Upper lobe of right lung (tissue), 1 donor: ENCODE data around the gene PER3. TPM values are rescaled to one million over a fixed set of nuclear protein-coding genes. Genes with fewer than 3 reads are reported as not detected.
A peak's percentile ranks its signal among the peaks of the same experiment; 100 is the strongest.

Experiments used
- ATAC-seq: fragments of 200-7000 bp; cut with Tn5 transposase; one replicate; pipeline ENCODE4 v1.9.1; 2020; ENCODE audit warnings: mild to moderate bottlenecking, moderate library complexity
- DNase-seq: peaks from one replicate; pipeline ENCODE4 v3.0.0-alpha.2; 2020
- H3K27ac ChIP-seq: fragments of 200-600 bp; one replicate; pipeline ENCODE4 v1.8.0; 2022
- H3K27me3 ChIP-seq: fragments of 200-600 bp; one replicate; pipeline ENCODE4 v1.8.0; 2022; ENCODE audit warnings: mild to moderate bottlenecking
- H3K36me3 ChIP-seq: fragments of 200-600 bp; one replicate; pipeline ENCODE4 v1.8.0; 2022
- H3K4me1 ChIP-seq: fragments of 200-600 bp; one replicate; pipeline ENCODE4 v1.8.0; 2022
- H3K4me3 ChIP-seq: fragments of 200-600 bp; one replicate; pipeline ENCODE4 v1.8.0; 2022; ENCODE audit warnings: mild to moderate bottlenecking
- H3K9me3 ChIP-seq: fragments of 200-600 bp; one replicate; pipeline ENCODE4 v1.8.0; 2022
- CTCF ChIP-seq: fragments of 200-600 bp; IDR thresholded peaks from one replicate; pipeline ENCODE4 v1.8.0; 2022; ENCODE audit warnings: antibody characterized with exemption
- intact Hi-C: fragments of 100-400 bp; cut with DNase I; formaldehyde crosslinking; loops from one replicate; pipeline ENCODE4 v1.11.0; 2022
- long read RNA-seq: library from polyadenylated mRNA; unstranded; transcript quantifications from one replicate; pipeline ENCODE4 v2.0.0, GENCODE V29; 2021
- total RNA-seq: library from RNA; stranded (reverse); fragmentation: NEBNext Ultra II Directional; extraction: Animal tissue kit (Norgen Biotek cat#: 25700); gene quantifications from one replicate; pipeline ENCODE4 v1.2.1, GENCODE V29; 2021
- donor health status: DM: no; HTN: yes; CAD: no; lungs with severe emphysema.

The PER3 gene
- total RNA-seq = 47.1 TPM
- long read RNA-seq, full-length matches to known transcripts = 2 of 62 reads
- long read RNA-seq, partial matches to known transcripts = 37 of 62 reads
- long read RNA-seq, other reads (novel, unspliced or antisense) = 23 of 62 reads

GRCh38 chr1:7783826-7784491 lies at the start of gene PER3:
TSS of gene PER3 (plus strand) at chr1:7784291. CDS start at chr1:7784878, 587 bp downstream.
- peak; percentile 94 for ATAC-seq
- DNase-seq = peak; percentile 99
- peaks cover 28% of the 10 kb centered on the region for H3K4me1 ChIP-seq
- no peak for TF ChIP-seq CTCF
- H3K27ac ChIP-seq = peak within 1 kb of the TSS; percentile 91
- H3K4me3 ChIP-seq = peak within 1 kb of the TSS; percentile 72
- H3K36me3 ChIP-seq = peaks cover 46% of the 10 kb centered on the region
- no peaks in the 10 kb centered on the region for H3K27me3 ChIP-seq
- H3K9me3 ChIP-seq = no peaks in the 10 kb centered on the region
- intact Hi-C loops = no loop called here

DNA sequence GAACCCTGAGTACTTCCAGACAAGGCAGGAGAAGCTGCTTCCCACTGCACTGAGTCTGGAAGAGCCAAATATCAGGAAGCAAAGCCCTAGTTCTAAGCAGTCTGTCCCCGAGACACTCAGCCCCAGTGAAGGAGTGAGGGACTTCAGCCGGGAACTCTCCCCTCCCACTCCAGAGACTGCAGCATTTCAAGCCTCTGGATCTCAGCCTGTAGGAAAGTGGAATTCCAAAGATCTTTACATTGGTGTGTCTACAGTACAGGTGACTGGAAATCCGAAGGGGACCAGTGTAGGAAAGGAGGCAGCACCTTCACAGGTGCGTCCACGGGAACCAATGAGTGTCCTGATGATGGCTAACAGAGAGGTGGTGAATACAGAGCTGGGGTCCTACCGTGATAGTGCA lies 46.0 kb upstream of the PER3 start:
- ATAC-seq = peak; percentile 79
- no peak for TF ChIP-seq CTCF
- intact Hi-C loops = no loop called here
- Histone ChIP-seq H3K36me3 (peaks cover 11% of the 10 kb centered on the region), H3K4me1 (no peaks in the 10 kb centered on the region), H3K27ac (no peak overlapping the region), H3K27me3 (no peaks in the 10 kb centered on the region), H3K4me3 (no peak overlapping the region), H3K9me3 (no peaks in the 10 kb centered on the region)
- DNase-seq = no peak

DNA sequence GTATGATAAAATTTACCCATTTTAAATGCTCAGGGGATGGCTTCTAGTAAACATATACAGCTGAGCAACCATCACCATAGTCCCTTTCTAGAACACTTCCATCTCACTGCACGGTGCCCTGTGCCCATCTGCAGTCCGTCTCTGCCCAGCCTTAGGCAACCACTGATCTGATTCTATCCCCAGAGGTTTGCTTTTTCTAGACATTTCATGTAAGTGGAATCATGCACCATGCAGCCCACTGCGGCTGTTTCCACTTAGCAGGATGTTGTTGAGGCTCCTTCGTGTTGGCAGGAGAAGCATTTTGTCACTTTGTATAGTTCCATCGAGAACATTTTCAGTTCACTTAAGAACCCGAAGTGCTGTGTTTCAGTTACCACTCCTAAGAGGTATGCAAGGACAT lies 40.7 kb upstream of the PER3 start:
- Histone ChIP-seq H3K27me3 (no peaks in the 10 kb centered on the region), H3K4me1 (no peaks in the 10 kb centered on the region), H3K9me3 (no peaks in the 10 kb centered on the region), H3K27ac (no peak overlapping the region), H3K36me3 (peaks cover 2% of the 10 kb centered on the region), H3K4me3 (no peak overlapping the region)
- ATAC-seq (no peak), DNase-seq (no peak)
- no peak for TF ChIP-seq CTCF
- intact Hi-C loops = no loop called here

- Histone ChIP-seq H3K9me3 (no peaks in the 10 kb centered on the region), H3K4me3 (no peak overlapping the region), H3K36me3 (no peaks in the 10 kb centered on the region), H3K27ac (peak overlapping the region; percentile 42), H3K27me3 (no peaks in the 10 kb centered on the region), H3K4me1 (no peaks in the 10 kb centered on the region)
- intact Hi-C loops = no loop called here
- ATAC-seq (peak; percentile 31), DNase-seq (no peak)
- no peak for TF ChIP-seq CTCF
These were observed 39.2 kb upstream of the PER3 start for GRCh38 chr1:7744882-7745281.

DNA sequence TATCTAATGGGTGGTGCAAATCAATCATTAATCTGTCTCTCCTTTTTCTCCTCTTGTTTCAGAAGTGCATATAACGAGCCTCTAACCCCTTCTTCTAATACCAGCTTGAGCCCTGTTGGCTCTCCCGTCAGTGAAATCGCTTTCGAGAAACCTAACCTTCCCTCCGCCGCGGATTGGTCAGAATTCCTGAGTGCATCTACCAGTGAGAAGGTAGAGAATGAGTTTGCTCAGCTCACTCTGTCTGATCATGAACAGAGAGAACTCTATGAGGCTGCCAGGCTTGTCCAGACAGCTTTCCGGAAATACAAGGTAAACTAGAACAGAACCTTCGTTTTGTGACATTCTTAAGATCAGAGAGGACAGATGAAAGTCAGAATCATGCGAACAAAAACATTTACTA lies 38.3 kb upstream of the PER3 start:
- no peak for TF ChIP-seq CTCF
- Histone ChIP-seq H3K9me3 (no peaks in the 10 kb centered on the region), H3K4me1 (no peaks in the 10 kb centered on the region), H3K36me3 (no peaks in the 10 kb centered on the region), H3K27ac (peak overlapping the region; percentile 33), H3K27me3 (no peaks in the 10 kb centered on the region), H3K4me3 (no peak overlapping the region)
- ATAC-seq (peak; percentile 87), DNase-seq (no peak)
- intact Hi-C loops = no loop called here
